Ecto neural progenitor cell (in vitro differentiated cells): Measurements from ENCODE around the gene CHPF2.
A peak's percentile ranks its signal among the peaks of the same experiment; 100 is the strongest.

ENCODE experiments used
- DNase-seq: peaks from one replicate; pipeline ENCODE4 v3.0.0-alpha.2; 2018; ENCODE audit warnings: low spot score

The CHPF2 gene

GRCh38 chr7:151204383-151205032 is 27.8 kb upstream of the CHPF2 start:
- DNase-seq: no peak

GRCh38 chr7:151205730-151206129 is 26.6 kb upstream of the CHPF2 start:
- no peak for DNase-seq

DNA sequence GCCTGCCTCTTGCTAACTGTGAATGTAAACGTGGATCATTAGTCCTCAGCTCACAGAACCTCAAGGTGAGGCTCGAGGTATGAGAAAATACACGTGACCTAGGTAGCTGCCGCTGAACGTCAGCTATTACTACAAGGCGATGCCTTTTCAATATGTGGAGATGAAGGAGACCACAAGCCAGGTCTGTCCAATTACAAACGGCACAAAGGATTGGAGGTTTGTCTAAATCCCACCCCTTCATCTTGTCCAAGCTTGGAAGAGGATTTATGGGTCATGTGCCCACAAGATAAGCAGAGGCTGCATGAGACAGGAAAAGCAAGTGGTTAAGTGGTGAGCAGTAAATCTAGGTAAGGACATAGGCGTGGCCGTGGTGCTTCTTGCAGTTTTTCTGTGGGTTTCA is 25.4 kb upstream of the CHPF2 start:
- DNase-seq: no peak

GRCh38 chr7:151207315-151207714 is 25.0 kb upstream of the CHPF2 start:
- no peak for DNase-seq

- no peak for DNase-seq
Observed at GRCh38 chr7:151207804-151208203, 24.5 kb upstream of the CHPF2 start.

DNA sequence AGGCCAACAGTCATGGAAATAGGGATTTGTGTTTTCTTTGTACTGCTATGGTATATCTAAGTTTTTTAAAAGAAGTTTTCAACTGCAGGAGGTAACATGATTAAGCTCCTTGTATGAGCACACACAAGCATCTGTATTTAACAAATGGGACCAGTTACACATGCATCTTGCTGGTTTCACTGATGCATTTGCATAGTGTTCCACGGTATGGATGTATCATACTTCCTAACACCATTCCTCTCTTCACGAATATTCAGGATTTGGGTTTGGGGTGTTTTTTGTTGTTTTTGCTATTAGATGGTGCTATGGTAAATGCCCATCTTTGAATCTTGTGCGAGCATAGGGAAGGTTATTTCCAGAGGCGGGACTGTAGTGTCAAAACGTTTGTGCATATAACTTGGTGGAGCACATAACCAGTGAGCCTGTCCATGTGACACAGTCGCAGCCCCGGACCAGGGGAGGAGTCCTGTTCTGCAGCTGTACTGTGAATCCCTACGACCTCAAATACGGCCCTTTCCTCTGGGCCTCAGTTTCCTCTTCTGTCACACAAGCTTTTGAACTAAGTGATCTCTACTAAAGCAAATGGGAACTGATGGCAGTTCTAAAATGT is 23.9 kb upstream of the CHPF2 start:
- no peak for DNase-seq

GRCh38 chr7:151209588-151209987 is 22.7 kb upstream of the CHPF2 start:
- no peak for DNase-seq

- no peak for DNase-seq
Observed at GRCh38 chr7:151210087-151210854, 22.0 kb upstream of the CHPF2 start, which contains the start of gene H2BK1. TSS of gene H2BK1 (minus strand) at chr7:151210488. CDS start at chr7:151210318, 170 bp downstream.

DNA sequence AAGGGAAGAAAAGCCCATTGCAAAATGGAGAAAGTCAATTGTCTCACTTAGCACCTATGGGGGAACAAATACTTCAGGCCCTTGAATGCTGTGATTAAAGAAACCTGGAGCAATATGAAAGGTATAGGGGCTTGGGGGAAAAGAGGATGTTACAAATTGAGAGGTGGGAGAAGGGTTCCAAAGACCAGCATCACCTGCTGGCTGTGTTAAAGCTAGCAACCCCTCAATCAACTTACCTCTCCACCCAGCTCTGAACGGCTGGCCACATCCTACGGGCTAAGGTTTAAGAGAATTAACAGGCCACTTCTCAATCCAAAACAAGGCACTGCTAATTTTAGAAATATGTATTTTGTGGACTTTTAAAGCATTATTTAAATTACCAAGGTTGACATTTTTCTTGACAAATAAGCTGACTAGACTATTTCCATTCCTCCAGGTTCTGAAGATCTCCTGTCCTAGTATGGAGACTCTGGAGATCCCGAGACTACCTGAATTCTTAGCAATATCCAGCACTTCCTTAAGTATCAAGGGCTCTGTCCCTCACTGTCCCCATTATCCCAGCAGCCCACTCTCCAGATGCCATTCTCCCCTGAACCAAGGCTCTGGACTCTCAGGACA is 21.0 kb upstream of the CHPF2 start:
- DNase-seq: no peak

DNA sequence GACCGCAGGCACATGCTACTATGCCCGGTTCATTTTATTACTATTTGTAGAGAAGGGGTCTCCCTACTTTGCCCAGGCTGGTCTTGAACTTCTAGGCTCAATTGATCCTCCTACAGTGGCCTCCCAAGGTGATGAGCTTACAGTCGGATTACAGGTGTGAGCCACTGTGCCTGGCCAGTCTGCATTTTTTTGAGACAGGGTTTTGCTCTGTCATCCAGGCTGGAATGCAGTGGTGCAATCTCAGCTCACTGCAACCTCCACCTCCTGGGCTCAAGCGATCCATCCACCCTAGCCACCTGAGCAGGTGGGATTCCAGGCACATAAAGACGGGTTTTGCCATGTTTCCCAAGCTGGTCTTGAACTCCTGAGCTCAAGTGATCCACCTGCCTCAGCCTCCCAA is 19.7 kb upstream of the CHPF2 start:
- no peak for DNase-seq

DNA sequence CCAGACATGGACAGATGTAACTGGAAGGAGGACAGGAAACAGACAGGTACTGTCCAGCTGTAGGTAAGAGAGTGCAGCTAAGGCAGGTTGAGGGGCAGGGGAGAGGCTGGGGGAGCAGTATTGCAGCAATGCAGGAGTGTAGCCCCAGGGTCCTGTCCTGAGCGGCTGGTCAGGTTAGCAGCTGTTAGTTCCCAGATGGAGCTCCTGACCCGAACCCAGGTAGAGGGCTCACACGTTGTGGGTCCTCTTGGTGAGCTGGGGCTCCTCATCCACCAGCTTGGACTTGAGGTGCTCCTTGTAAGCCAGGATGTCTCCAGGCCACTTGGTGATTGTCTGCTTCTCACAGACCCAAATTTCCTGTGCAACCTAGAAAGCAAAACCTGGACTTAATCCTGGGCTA is 18.5 kb upstream of the CHPF2 start:
- no peak for DNase-seq

DNA sequence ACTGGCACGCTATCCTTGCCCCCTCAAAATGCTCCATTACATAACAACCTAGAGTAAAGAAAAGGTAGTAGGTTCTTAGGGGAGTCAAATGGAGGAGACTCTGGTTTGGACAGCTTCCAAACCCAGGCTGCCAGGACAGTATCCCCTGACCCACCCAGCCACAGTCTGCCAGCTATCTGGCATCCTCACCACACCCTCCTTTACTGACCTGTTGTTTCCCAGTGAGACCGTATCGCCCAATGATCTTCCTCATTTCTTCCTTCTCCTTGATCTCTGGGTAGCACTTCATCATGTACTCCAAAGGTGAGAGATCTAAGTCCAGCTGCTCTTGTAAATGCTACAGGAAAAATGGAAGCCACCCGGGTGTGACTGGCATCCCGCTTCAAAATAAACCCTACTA is 16.9 kb upstream of the CHPF2 start:
- no peak for DNase-seq

DNA sequence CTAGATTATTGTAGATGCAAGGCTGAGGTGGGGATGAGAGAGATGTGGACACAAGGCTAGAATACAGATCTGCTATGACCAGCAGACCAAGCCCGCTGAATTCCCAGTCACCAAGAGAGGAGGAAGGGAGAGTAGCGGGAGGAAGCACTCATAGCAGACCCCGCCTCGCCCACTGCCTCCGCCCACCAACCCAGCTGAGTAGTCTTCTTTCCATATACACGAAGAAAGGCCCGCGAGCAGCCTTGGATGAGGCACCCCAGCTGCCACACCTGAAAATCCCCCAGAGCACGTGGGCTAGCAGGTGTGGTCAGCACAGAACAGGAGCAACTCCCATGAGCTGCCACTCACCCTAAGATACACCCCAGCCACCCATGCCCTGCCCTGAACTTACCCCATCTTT is 14.1 kb upstream of the CHPF2 start:
- DNase-seq: no peak

GRCh38 chr7:151223728-151224127 is 8.6 kb upstream of the CHPF2 start:
- no peak for DNase-seq

- DNase-seq: no peak
Observed at GRCh38 chr7:151225948-151226510, 6.3 kb upstream of the CHPF2 start.

DNA sequence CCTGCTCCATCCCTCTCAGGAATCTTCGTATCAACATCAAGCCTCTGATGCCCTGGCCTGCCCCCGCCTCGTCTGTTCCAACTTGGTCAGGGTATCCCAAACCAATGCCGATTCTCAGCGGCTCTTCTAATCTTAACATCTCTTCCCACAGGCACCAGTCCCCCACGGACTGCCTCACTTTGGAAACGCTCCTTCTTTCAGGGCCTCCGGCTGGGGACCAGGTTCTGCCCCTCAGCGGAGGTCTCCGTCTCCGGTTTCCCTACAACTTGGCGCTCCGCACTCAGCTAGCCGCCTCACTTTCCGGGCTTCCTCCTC is 5.8 kb upstream of the CHPF2 start:
- no peak for DNase-seq

- peak; percentile 100 for DNase-seq
Observed at GRCh38 chr7:151226875-151227782, 5.2 kb upstream of the CHPF2 start, which contains the start of gene ABCF2. TSS of gene ABCF2 (minus strand) at chr7:151227205. CDS start at chr7:151226458, 747 bp downstream.

GRCh38 chr7:151228024-151228866 is 4.0 kb upstream of the CHPF2 start:
- no peak for DNase-seq

- no peak for DNase-seq
Observed at GRCh38 chr7:151229249-151229648, 3.0 kb upstream of the CHPF2 start.

DNA sequence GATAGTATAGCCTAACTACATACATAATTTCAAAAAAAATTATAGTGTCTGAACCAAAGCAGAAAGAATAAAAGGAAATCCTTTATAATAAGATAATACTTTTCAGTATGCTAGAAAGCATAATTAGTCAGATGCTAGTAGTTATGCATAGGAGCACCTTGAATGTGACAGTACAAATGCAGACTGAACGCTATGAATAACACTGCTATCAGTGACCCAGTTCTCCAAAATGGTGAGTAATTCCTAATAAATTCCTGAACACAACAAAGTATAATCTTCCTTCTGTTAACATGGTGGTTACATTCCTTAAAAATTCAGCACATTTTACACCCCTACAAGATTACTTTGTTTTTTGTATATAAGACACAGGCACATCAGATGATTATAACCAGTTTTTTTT is 1.2 kb upstream of the CHPF2 start:
- no peak for DNase-seq
